Measurements from ENCODE around the gene ROR2.
"Not testable (repeated sequence)": the region's sequence is repeated elsewhere in the genome, so short reads cannot be mapped to it uniquely, and the experiment has no call there.

ROR2 gene

GRCh38 chr9:91659529-91660495, 290.2 kb downstream of the ROR2 start:
- peak; percentile 3 for DNase-seq

- DNase-seq, result no peak
Observed at GRCh38 chr9:91658513-91659105, 291.4 kb downstream of the ROR2 start.

- no peak for DNase-seq
Observed at GRCh38 chr9:91657501-91657900, 292.5 kb downstream of the ROR2 start.

GRCh38 chr9:91655658-91656057, 294.4 kb downstream of the ROR2 start:
- no peak for DNase-seq

GRCh38 chr9:91655215-91655614, 294.8 kb downstream of the ROR2 start:
- DNase-seq, result no peak

- DNase-seq, result no peak
Observed at GRCh38 chr9:91654527-91654926, 295.5 kb downstream of the ROR2 start.

GRCh38 chr9:91647371-91647770, 302.7 kb downstream of the ROR2 start:
- no peak for DNase-seq

- DNase-seq, result no peak
Observed at GRCh38 chr9:91646702-91647101, 303.3 kb downstream of the ROR2 start.

- DNase-seq, result no peak
Observed at GRCh38 chr9:91644433-91644832, 305.6 kb downstream of the ROR2 start.

- no peak for DNase-seq
Observed at GRCh38 chr9:91643481-91644077, 306.4 kb downstream of the ROR2 start.

GRCh38 chr9:91642771-91643170, 307.3 kb downstream of the ROR2 start:
- DNase-seq, result no peak

- no peak for DNase-seq
Observed at GRCh38 chr9:91640428-91640827, 309.6 kb downstream of the ROR2 start.

GRCh38 chr9:91639054-91639453, 311.0 kb downstream of the ROR2 start:
- DNase-seq, result no peak

- not testable (repeated sequence) for DNase-seq
Observed at GRCh38 chr9:91634832-91635231, 315.2 kb downstream of the ROR2 start.

GRCh38 chr9:91629718-91630117, 320.3 kb downstream of the ROR2 start:
- no peak for DNase-seq

- DNase-seq, result no peak
Observed at GRCh38 chr9:91628892-91629291, 321.1 kb downstream of the ROR2 start.

- no peak for DNase-seq
Observed at GRCh38 chr9:91625331-91625730, 324.7 kb downstream of the ROR2 start.

- DNase-seq, result no peak
Observed at GRCh38 chr9:91623004-91623403, 327.0 kb downstream of the ROR2 start.

GRCh38 chr9:91622121-91622520, 327.9 kb downstream of the ROR2 start:
- not testable (repeated sequence) for DNase-seq

- DNase-seq, result not testable (repeated sequence)
Observed at GRCh38 chr9:91614044-91614443, 336.0 kb downstream of the ROR2 start.

GRCh38 chr9:91611582-91611981, 338.4 kb downstream of the ROR2 start:
- DNase-seq, result no peak

GRCh38 chr9:91606255-91606995, 343.6 kb downstream of the ROR2 start:
- no peak for DNase-seq
